Aorta (tissue), 5 donors: ENCODE results near the gene TFAM. TPM values are rescaled to one million over a fixed set of nuclear protein-coding genes. Genes with fewer than 3 reads are reported as not detected.
A peak's percentile ranks its signal among the peaks of the same experiment; 100 is the strongest.

Source experiments
- ATAC-seq: fragments of 200-7000 bp; cut with Tn5 transposase; one replicate; pipeline ENCODE4 v1.9.1; 2022; ENCODE audit warnings: moderate library complexity; ENCODE audit not compliant: low FRiP score
- DNase-seq, 2 donors: peaks; one replicate each; pipeline ENCODE4 v3.0.0-alpha.2; 2020
- H3K27ac ChIP-seq, 2 donors: one replicate each; pipeline ENCODE4 v1.5.1; 2013; ENCODE audit warnings: low read length in 2 of 2, mild to moderate bottlenecking in 2 of 2, moderate library complexity in 2 of 2, control low read depth in 1 of 2, inconsistent platforms in 1 of 2, low read depth in 1 of 2
- H3K27me3 ChIP-seq, 2 donors: one replicate each; pipeline ENCODE4 v1.6.1; 2013; ENCODE audit warnings: control low read depth in 1 of 2, low read length in 1 of 2, mild to moderate bottlenecking in 1 of 2, moderate library complexity in 1 of 2; ENCODE audit not compliant: insufficient read depth in 2 of 2, control insufficient read depth in 1 of 2
- H3K36me3 ChIP-seq, 2 donors: one replicate each; pipeline ENCODE4 v1.6.1; 2013; ENCODE audit warnings: control low read depth in 1 of 2, low read length in 1 of 2, mild to moderate bottlenecking in 1 of 2; ENCODE audit not compliant: insufficient read depth in 2 of 2, control insufficient read depth in 1 of 2
- H3K4me1 ChIP-seq, 2 donors: one replicate each; pipeline ENCODE4 v1.6.1; 2013; ENCODE audit warnings: low read length in 2 of 2, control low read depth in 1 of 2, mild to moderate bottlenecking in 1 of 2, moderate library complexity in 1 of 2; ENCODE audit not compliant: insufficient read depth in 2 of 2, control insufficient read depth in 1 of 2
- H3K4me3 ChIP-seq, 2 donors: one replicate each; pipeline ENCODE4 v1.5.1; 2013; ENCODE audit warnings: low read length in 2 of 2, control low read depth in 1 of 2, mild to moderate bottlenecking in 1 of 2
- H3K9me3 ChIP-seq: one replicate; pipeline ENCODE4 v1.6.1; 2013; ENCODE audit warnings: mild to moderate bottlenecking, low read length; ENCODE audit not compliant: control insufficient read depth
- WGBS, 2 donors: extraction: QIAGEN DNeasy Blood & Tissue Kit; methylation state at CpG; one replicate each; pipeline ENCODE4 v1.1.7; 2013; 5-methylcytosine and 5-hydroxymethylcytosine counted together
- intact Hi-C, 2 donors: fragments of 100-400 bp; cut with DNase I; formaldehyde crosslinking; loops; one replicate each; pipeline versions ENCODE4 v1.14.2 to v1.15.0; 2022
- polyA plus RNA-seq, 2 donors: library from polyadenylated mRNA; stranded (reverse); fragments of 200-250 nt; gene quantifications; one replicate each; pipeline ENCODE4 v1.2.3, GENCODE V29; 2013
- total RNA-seq, 2 donors: library from RNA; stranded (reverse); fragmentation: NEBNext Ultra II Directional; extraction: Animal tissue kit (Norgen Biotek cat#: 25700); gene quantifications; one replicate each; pipeline ENCODE4 v1.2.1, GENCODE V29; 2021
- donor health status: healthy with polysubstance abuse.
- donor health status: Bipolar disorder and iron deficiency.
- donor health status: DM: no; HTN: no; CAD: no.
- donor health status: DM: no; HTN: no; CAD: no.
- donor health status: DM: yes; HTN: yes; CAD: no.

Gene TFAM
- total and polyA plus RNA-seq, 4 donors, result 6.5 to 25.5 (median 13.6) TPM

DNA sequence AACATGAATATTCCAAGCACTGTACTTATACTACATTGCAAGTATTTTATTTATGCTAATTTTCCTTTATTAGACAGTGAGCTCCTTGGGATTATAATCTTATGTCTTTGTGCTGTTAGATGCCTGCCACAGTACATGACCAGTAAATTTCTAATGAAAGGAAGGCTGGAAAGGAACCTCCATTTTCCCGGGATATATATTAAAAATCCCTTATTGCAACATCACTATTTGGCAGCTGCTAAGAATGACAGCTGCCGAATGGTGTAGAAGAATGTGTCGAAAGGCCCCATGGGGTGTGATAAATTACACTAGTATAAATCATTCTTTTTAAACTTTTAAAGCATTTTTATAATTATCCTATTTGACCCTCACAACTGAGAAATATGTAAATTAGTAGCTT, 59.1 kb downstream of the TFAM start:
- Histone ChIP-seq H3K27me3 (no peaks in the 10 kb centered on the region), H3K9me3 (peaks cover 2% of the 10 kb centered on the region), H3K4me3 (no peak overlapping the region), H3K27ac (no peak overlapping the region), H3K36me3 (no peaks in the 10 kb centered on the region), H3K4me1 (no peaks in the 10 kb centered on the region)
- ATAC-seq, result no peak
- DNase-seq, result no peak
- 45 to 49% methylated on average over 3 of the region's 3 CpGs for WGBS, 2 donors
- intact Hi-C loops, result no loop called here

DNA sequence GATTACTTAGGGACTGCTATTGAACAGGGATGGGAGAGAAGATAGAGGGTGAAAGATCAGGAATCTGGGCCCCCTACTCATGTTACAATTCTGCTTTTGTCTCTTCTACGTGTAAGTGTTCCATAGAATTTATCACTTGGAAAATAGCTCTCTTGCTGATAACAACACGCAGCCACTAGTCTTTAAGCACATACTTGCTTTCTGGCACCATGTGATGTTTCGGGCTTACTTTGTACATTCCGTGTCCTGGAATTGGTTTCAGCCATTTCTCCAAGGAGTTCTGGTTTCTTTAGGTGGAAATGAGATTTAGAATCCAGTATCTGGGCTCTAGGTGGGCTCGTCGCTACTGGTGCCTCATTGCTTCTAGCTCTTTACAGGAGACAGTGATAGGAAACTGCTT, 59.7 kb downstream of the TFAM start:
- DNase-seq (no peak), ATAC-seq (no peak)
- intact Hi-C loops, result no loop called here
- 54 to 63% methylated on average over 6 of the region's 6 CpGs for WGBS, 2 donors
- no peaks in the 10 kb centered on the region for H3K27me3 ChIP-seq
- no peak overlapping the region for H3K27ac ChIP-seq
- H3K9me3 ChIP-seq, result peaks cover 2% of the 10 kb centered on the region
- no peaks in the 10 kb centered on the region for H3K36me3 ChIP-seq
- no peak overlapping the region for H3K4me3 ChIP-seq
- H3K4me1 ChIP-seq, result no peaks in the 10 kb centered on the region

DNA sequence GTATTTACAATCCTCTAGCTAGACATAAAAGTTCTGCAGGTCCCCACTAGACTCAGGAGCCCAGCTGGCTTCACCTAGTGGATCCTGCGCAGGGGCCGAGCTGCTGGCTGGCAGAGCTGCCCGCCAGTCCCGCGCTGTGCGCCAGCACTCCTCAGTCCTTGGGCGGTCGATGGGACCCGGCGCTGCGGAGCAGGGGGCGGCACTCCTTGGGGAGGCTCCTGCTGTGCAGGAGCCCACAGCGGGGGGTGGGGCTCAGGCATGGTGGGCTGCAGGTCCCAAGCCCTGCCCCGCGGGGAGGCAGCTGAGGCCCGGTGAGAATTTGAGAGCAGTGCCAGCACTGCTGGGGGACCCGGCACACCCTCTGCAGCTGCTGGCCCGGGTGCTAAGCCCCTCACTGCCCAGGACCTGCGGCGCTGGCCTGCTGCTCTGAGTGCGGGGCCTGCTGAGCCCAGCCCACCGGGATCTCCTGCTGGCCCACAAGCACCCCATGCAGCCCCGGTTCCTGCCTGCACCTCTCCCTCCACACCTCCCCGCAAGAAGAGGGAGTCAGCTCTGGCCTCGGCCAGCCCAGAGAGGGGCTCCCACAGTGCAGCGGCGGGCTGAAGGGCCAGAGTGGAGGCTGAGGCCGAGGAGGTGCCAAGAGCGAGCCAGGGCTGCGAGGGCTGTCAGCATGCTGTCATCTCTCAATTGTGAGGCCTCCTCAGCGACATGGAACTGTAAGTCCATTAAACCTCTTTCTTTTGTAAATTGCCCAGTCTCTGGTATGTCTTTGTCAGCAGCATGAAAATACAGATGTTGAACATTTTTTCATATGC, 63.1 kb downstream of the TFAM start:
- Histone ChIP-seq H3K36me3 (no peaks in the 10 kb centered on the region), H3K27ac (no peak overlapping the region), H3K27me3 (no peaks in the 10 kb centered on the region), H3K9me3 (peaks cover 2% of the 10 kb centered on the region), H3K4me3 (no peak overlapping the region), H3K4me1 (no peaks in the 10 kb centered on the region)
- peak in 1 of 2 donors; percentile 70 for DNase-seq
- 97 to 99% methylated on average over 31 of the region's 31 CpGs for WGBS, 2 donors
- intact Hi-C loops, result no loop called here
- ATAC-seq, result no peak

Other genes starting within 250 kb of the TFAM start
- 1 to 10 TPM; 4.5 to 8.1 TPM for gene IPMK, start 117.5 kb upstream of the TFAM start, total RNA-seq
- 1 to 10 TPM in 1 of 2 donors, under 1 TPM in 1; 0.87 to 2.9 TPM for gene IPMK, start 117.5 kb upstream of the TFAM start, polyA plus RNA-seq
- gene CISD1, start 116.2 kb upstream of the TFAM start, total RNA-seq, result 10 to 100 TPM; 28.8 to 30.7 TPM
- gene CISD1, start 116.2 kb upstream of the TFAM start, polyA plus RNA-seq, result 10 to 100 TPM; 33.7 to 47.7 TPM
- 10 to 100 TPM; 15.6 to 17.8 TPM for gene UBE2D1, start 50.4 kb upstream of the TFAM start, total RNA-seq
- gene UBE2D1, start 50.4 kb upstream of the TFAM start, polyA plus RNA-seq, result 10 to 100 TPM; 10.6 to 10.9 TPM
- 10 to 100 TPM; 17.3 to 46.8 TPM for gene BICC1, start 127.5 kb downstream of the TFAM start, total RNA-seq
- 10 to 100 TPM in 1 of 2 donors, 1 to 10 TPM in 1; 3.8 to 10.5 TPM for gene BICC1, start 127.5 kb downstream of the TFAM start, polyA plus RNA-seq